Right lobe of liver (tissue), 4 donors: ENCODE measurements around the gene FAM136A.

Experiments
- POLR2A ChIP-seq: fragments of 450-650 bp; IDR thresholded peaks from one replicate; pipeline ENCODE4 v1.6.1; 2017; ENCODE audit warnings: antibody characterized with exemption, mild to moderate bottlenecking
- TF ChIP-seq, protein P1 (sequence below), 4 donors: fragments of 200-600 bp in 3 of 4; fragments of 450-650 bp in 1 of 4; IDR thresholded peaks; one replicate each; pipeline versions ENCODE4 v1.5.1 to v1.8.0; 2016 to 2022; ENCODE audit warnings: antibody characterized with exemption in 4 of 4, mild to moderate bottlenecking in 2 of 4
- donor health status: DM: no; HTN: no; CAD: no.
- donor health status: DM: no; HTN: no; CAD: no.
- donor health status: DM: no; HTN: yes; CAD: no.

- TF ChIP-seq, protein P1, sequence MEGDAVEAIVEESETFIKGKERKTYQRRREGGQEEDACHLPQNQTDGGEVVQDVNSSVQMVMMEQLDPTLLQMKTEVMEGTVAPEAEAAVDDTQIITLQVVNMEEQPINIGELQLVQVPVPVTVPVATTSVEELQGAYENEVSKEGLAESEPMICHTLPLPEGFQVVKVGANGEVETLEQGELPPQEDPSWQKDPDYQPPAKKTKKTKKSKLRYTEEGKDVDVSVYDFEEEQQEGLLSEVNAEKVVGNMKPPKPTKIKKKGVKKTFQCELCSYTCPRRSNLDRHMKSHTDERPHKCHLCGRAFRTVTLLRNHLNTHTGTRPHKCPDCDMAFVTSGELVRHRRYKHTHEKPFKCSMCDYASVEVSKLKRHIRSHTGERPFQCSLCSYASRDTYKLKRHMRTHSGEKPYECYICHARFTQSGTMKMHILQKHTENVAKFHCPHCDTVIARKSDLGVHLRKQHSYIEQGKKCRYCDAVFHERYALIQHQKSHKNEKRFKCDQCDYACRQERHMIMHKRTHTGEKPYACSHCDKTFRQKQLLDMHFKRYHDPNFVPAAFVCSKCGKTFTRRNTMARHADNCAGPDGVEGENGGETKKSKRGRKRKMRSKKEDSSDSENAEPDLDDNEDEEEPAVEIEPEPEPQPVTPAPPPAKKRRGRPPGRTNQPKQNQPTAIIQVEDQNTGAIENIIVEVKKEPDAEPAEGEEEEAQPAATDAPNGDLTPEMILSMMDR (IDR thresholded peaks at IDR 0.05), result no peak
- TF ChIP-seq POLR2A, result no peak
These were observed 38.2 kb upstream of the FAM136A start for GRCh38 chr2:70340075-70340474.
